Activated CD4-positive, alpha-beta T cell treated with anti-CD3 and anti-CD28 coated beads, Interleukin-2, amount 10 ng/mL, durations not matched to agents 7 days and 5 days (primary cell): ENCODE data around the gene PWP1. TPM values are rescaled to one million over a fixed set of nuclear protein-coding genes. Genes with fewer than 3 reads are reported as not detected.
A peak's percentile ranks its signal among the peaks of the same experiment; 100 is the strongest.
"Not testable (repeated sequence)": the region's sequence is repeated elsewhere in the genome, so short reads cannot be mapped to it uniquely, and the experiment has no call there.

ENCODE experiments used
- CTCF ChIA-PET: fragments of 350-600 bp; sonication (Branson Sonifier 250); formaldehyde crosslinking; loops from one replicate; lab custom pipeline; 2021; ENCODE audit warnings: antibody characterized with exemption; lab: Charles Lee
- POLR2A ChIA-PET: fragments of 350-600 bp; sonication (Branson Sonifier 250); formaldehyde crosslinking; loops from one replicate; lab custom pipeline; 2021; ENCODE audit warnings: antibody characterized with exemption; lab: Charles Lee
- DNase-seq: peaks from one replicate; pipeline ENCODE4 v3.0.0-alpha.2; 2020
- H3K27ac Mint-ChIP-seq: one replicate; pipeline ENCODE4 v1.8.0; 2021; ENCODE audit warnings: mild to moderate bottlenecking, moderate library complexity, mixed read lengths
- H3K27me3 Mint-ChIP-seq: one replicate; pipeline ENCODE4 v1.8.0; 2021; ENCODE audit warnings: mixed read lengths
- H3K36me3 Mint-ChIP-seq: one replicate; pipeline ENCODE4 v1.8.0; 2021; ENCODE audit warnings: low read depth, mixed read lengths
- H3K4me1 Mint-ChIP-seq: one replicate; pipeline ENCODE4 v1.8.0; 2021; ENCODE audit warnings: mixed read lengths
- H3K4me3 Mint-ChIP-seq: one replicate; pipeline ENCODE4 v1.8.0; 2021; ENCODE audit warnings: mild to moderate bottlenecking, moderate library complexity, mixed read lengths
- H3K9me3 Mint-ChIP-seq: one replicate; pipeline ENCODE4 v1.8.0; 2021; ENCODE audit warnings: mixed read lengths
- total RNA-seq, 2 experiments: library from RNA; stranded (reverse); gene quantifications; one replicate each; pipeline ENCODE4 v1.2.3, GENCODE V29; 2021

Gene PWP1
- total RNA-seq, 2 experiments from 2014 or later = 39.3 to 42.5 TPM

GRCh38 chr12:107670999-107671643, 14.5 kb upstream of the PWP1 start:
- H3K9me3 Mint-ChIP-seq = no peaks in the 10 kb centered on the region
- no peak overlapping the region for H3K27ac Mint-ChIP-seq
- peaks cover 13% of the 10 kb centered on the region for H3K27me3 Mint-ChIP-seq
- POLR2A ChIA-PET = interaction anchor here (0.6 kb wide), 1 partner anchor 21 kb away, joined by 4 read pairs; no protein-coding TSS in a partner anchor
- H3K36me3 Mint-ChIP-seq = no peaks in the 10 kb centered on the region
- H3K4me1 Mint-ChIP-seq = peaks cover 5% of the 10 kb centered on the region
- CTCF ChIA-PET = interaction anchor here (0.7 to 2.2 kb wide), 5 partner anchors 11 to 213 kb away, joined by 3 to 10 read pairs (median 4); no protein-coding TSS in a partner anchor
- H3K4me3 Mint-ChIP-seq = no peak overlapping the region
- DNase-seq = peak; percentile 41

DNA sequence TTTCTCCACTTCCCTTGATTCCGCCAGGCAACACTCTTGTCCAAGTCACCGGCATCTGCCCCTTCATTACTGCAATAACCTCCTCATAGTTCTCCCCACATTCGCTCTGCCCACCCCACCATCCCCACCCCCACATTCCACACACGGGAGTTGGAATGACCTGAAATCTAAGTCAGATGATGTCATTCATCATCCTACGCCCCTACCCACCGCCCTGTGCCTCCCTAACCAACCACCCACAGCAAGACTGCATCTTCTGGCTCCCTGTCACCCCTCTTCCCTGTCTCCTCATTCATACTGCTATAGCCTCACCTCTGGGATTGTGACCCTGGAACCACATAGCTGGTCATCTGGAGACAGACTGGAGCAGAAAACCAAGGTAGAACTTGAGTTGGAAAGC, 7.9 kb upstream of the PWP1 start:
- no peaks in the 10 kb centered on the region for H3K9me3 Mint-ChIP-seq
- no peak overlapping the region for H3K4me3 Mint-ChIP-seq
- ChIA-PET POLR2A (no interaction called here), CTCF (interaction anchor here (1.8 kb wide), 1 partner anchor 54 kb away, joined by 4 read pairs; no protein-coding TSS in a partner anchor)
- no peaks in the 10 kb centered on the region for H3K36me3 Mint-ChIP-seq
- no peak for DNase-seq
- H3K27ac Mint-ChIP-seq = no peak overlapping the region
- no peaks in the 10 kb centered on the region for H3K4me1 Mint-ChIP-seq
- H3K27me3 Mint-ChIP-seq = peaks cover 22% of the 10 kb centered on the region

- Mint-ChIP-seq H3K4me3 (no peak overlapping the region), H3K27me3 (peaks cover 22% of the 10 kb centered on the region), H3K36me3 (no peaks in the 10 kb centered on the region), H3K4me1 (peaks cover under 1% of the 10 kb centered on the region), H3K27ac (no peak overlapping the region), H3K9me3 (no peaks in the 10 kb centered on the region)
- DNase-seq = no peak
- ChIA-PET POLR2A (interaction anchor here (0.5 kb wide), 1 partner anchor 78 kb away, joined by 3 read pairs; no protein-coding TSS in a partner anchor), CTCF (interaction anchor here (1.0 to 1.8 kb wide), 3 partner anchors 12 to 193 kb away, joined by 3 to 6 read pairs (median 4); no protein-coding TSS in a partner anchor)
Measured at GRCh38 chr12:107679336-107679735, 6.3 kb upstream of the PWP1 start.

DNA sequence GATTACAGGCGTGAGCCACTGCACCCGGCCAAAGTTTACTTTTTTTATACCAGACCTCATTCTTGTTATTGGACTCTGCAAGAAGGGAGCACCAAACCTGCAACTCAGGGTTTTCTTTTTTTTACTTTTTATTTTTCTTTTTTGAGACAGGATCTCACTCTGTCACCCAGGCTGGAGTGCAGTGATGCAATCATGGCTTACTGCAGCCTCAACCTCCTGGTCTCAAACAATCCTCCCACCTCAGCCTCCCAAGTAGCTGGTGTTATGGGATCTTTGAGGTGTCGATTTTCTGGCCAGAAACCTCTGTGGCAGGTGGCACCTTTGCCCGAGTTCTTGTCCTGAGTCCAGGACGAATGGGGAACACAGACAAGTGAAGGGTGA, 4.2 kb upstream of the PWP1 start:
- Mint-ChIP-seq H3K9me3 (no peaks in the 10 kb centered on the region), H3K27me3 (peaks cover 22% of the 10 kb centered on the region), H3K4me3 (no peak overlapping the region), H3K4me1 (peaks cover 17% of the 10 kb centered on the region), H3K36me3 (peaks cover 4% of the 10 kb centered on the region), H3K27ac (no peak overlapping the region)
- ChIA-PET POLR2A (no interaction called here), CTCF (interaction anchor here (2.7 kb wide), 1 partner anchor 10 kb away, joined by 10 read pairs; no protein-coding TSS in a partner anchor)
- DNase-seq = no peak

- no peak overlapping the region for H3K27ac Mint-ChIP-seq
- peaks cover 18% of the 10 kb centered on the region for H3K27me3 Mint-ChIP-seq
- DNase-seq = no peak
- peaks cover 7% of the 10 kb centered on the region for H3K36me3 Mint-ChIP-seq
- CTCF ChIA-PET = interaction anchor here (0.7 to 2.7 kb wide), 3 partner anchors 11 to 559 kb away, joined by 3 to 10 read pairs (median 3); no protein-coding TSS in a partner anchor
- H3K4me1 Mint-ChIP-seq = peaks cover 21% of the 10 kb centered on the region
- H3K9me3 Mint-ChIP-seq = no peaks in the 10 kb centered on the region
- POLR2A ChIA-PET = no interaction called here
- H3K4me3 Mint-ChIP-seq = no peak overlapping the region
Measured at GRCh38 chr12:107681836-107682820, 3.5 kb upstream of the PWP1 start.

GRCh38 chr12:107684029-107684795, 1.4 kb upstream of the PWP1 start:
- ChIA-PET POLR2A (no interaction called here), CTCF (interaction anchor here (0.6 to 1.4 kb wide), 5 partner anchors 11 to 87 kb away, joined by 3 to 4 read pairs (median 3); no protein-coding TSS in a partner anchor)
- Mint-ChIP-seq H3K27ac (peak overlapping the region; percentile 95), H3K4me3 (peak overlapping the region; percentile 86), H3K27me3 (peaks cover 4% of the 10 kb centered on the region), H3K36me3 (peaks cover 17% of the 10 kb centered on the region), H3K9me3 (no peaks in the 10 kb centered on the region), H3K4me1 (peaks cover 26% of the 10 kb centered on the region)
- DNase-seq = no peak

DNA sequence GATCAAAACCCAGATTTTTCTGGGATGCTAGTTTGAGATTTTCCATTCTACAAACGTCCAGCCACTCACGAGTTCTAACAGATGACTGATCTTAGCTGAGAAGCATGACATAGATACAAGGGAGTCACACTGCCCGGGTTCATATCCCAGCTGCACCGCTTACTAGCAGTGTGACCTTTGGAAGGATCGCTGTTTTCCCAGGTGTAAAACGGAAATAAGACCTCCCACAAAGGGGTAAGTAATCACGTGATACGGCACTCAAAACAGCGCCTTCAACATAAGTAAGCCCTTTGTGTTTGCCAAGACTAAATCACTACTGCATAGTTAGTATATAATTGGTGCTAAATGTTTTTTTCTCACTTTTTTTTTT, 624 bp upstream of the PWP1 start:
- peaks cover 23% of the 10 kb centered on the region for H3K36me3 Mint-ChIP-seq
- peak overlapping the region; percentile 86 for H3K4me3 Mint-ChIP-seq
- H3K27ac Mint-ChIP-seq = peak overlapping the region; percentile 95
- H3K27me3 Mint-ChIP-seq = peaks cover 2% of the 10 kb centered on the region
- ChIA-PET POLR2A (no interaction called here), CTCF (interaction anchor here (0.6 to 1.4 kb wide), 4 partner anchors 10 to 77 kb away, joined by 3 to 4 read pairs (median 3); no protein-coding TSS in a partner anchor)
- H3K4me1 Mint-ChIP-seq = peaks cover 26% of the 10 kb centered on the region
- H3K9me3 Mint-ChIP-seq = no peaks in the 10 kb centered on the region
- peak; percentile 20 for DNase-seq

DNA sequence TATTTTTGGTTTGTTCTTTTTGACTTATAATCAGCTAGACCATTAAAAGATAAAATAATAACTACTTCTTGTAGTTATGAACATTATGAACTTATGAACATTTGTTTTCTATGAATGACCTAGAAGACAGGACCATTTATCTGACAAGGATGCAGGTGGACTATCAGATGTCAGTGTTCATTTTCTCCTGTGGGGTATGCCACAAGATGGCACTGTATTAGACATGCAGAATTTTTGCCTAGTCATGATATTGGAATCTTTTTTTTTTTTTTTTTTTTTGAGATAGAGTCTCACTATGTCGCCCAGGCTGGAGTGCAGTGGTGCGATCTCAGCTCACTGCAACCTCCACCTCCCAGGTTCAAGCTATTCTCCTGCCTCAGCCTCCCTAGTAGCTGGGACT, 10.2 kb downstream of the PWP1 start:
- not testable (repeated sequence) for DNase-seq, H3K4me3 Mint-ChIP-seq, H3K27me3 Mint-ChIP-seq, H3K9me3 Mint-ChIP-seq, H3K4me1 Mint-ChIP-seq, H3K27ac Mint-ChIP-seq
- peaks cover 66% of the 10 kb centered on the region for H3K36me3 Mint-ChIP-seq
- ChIA-PET CTCF (interaction anchor here (0.6 to 0.9 kb wide), 3 partner anchors 11 to 935 kb away, joined by 3 read pairs; no protein-coding TSS in a partner anchor), POLR2A (interaction anchor here (0.6 kb wide), 1 partner anchor 350 kb away, joined by 3 read pairs; no protein-coding TSS in a partner anchor)

DNA sequence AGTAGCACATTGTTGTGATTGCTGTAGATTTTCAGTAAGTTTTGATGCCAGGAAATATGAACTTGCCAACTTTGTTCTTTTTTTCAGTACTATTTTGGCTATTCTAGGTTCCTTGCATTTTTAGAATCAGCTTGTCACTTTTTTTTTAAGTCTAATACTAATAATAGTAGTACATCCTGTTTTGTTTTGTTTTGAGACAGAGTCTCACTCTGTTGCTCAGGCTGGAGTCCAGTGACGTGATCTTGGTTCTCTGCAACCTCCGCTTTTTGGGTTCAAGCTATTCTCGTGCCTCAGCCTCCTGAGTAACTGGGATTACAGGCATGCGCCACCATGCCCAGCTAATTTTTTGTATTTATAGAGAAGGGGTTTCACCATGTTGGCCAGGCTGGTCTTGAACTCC, 16.5 kb downstream of the PWP1 start:
- Mint-ChIP-seq H3K4me3 (no peak overlapping the region), H3K4me1 (no peaks in the 10 kb centered on the region), H3K36me3 (peaks cover 82% of the 10 kb centered on the region), H3K27me3 (no peaks in the 10 kb centered on the region), H3K9me3 (peaks cover 13% of the 10 kb centered on the region), H3K27ac (no peak overlapping the region)
- DNase-seq = no peak
- ChIA-PET POLR2A (no interaction called here), CTCF (interaction anchor here (1.1 kb wide), 1 partner anchor 41 kb away, joined by 3 read pairs; no protein-coding TSS in a partner anchor)

DNA sequence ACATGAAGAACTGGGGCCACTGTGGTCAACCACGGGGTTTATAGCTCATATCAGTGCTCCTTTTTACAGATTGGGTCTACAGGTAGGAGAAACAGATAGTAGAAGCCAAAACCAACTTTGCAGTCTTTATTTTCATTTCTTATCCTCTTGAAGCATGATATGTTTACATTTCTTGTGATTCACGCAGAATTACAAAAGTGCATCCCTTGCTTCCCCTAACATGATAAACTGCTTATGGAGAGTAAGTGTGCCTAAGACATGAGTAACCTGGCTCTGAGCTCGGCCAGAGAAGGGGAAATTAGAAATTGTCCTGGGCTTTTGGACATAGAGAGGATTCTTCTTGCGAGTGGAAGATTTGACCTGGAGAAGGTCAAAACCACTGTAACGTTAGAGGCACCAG, 18.4 kb downstream of the PWP1 start:
- H3K4me1 Mint-ChIP-seq = no peaks in the 10 kb centered on the region
- CTCF ChIA-PET = interaction anchor here (1.0 kb wide), 1 partner anchor 11 kb away, joined by 3 read pairs; no protein-coding TSS in a partner anchor
- no peak overlapping the region for H3K27ac Mint-ChIP-seq
- H3K4me3 Mint-ChIP-seq = no peak overlapping the region
- no peaks in the 10 kb centered on the region for H3K27me3 Mint-ChIP-seq
- peaks cover 13% of the 10 kb centered on the region for H3K9me3 Mint-ChIP-seq
- peaks cover 86% of the 10 kb centered on the region for H3K36me3 Mint-ChIP-seq
- POLR2A ChIA-PET = no interaction called here
- DNase-seq = no peak

DNA sequence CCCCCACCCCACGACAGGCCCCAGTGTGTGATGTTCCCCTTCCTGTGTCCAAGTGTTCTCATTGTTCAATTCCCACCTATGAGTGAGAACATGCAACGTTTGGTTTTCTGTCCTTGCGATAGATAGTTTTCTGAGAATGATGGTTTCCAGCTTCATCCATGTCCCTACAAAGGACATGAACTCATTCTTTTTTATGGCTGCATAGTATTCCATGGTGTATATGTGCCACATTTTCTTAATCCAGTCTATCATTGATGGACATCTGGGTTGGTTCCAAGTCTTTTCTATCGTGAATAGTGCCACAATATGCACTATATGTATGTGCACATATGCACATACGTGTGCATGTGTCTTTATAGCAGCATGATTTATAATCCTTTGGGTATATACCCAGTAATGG, 19.9 kb downstream of the PWP1 start:
- DNase-seq, H3K27me3 Mint-ChIP-seq, H3K4me3 Mint-ChIP-seq, H3K9me3 Mint-ChIP-seq, H3K4me1 Mint-ChIP-seq, CTCF ChIA-PET, H3K27ac Mint-ChIP-seq, POLR2A ChIA-PET: not testable (repeated sequence)
- peaks cover 82% of the 10 kb centered on the region for H3K36me3 Mint-ChIP-seq

GRCh38 chr12:107715780-107716179, 30.2 kb downstream of the PWP1 start:
- Mint-ChIP-seq H3K9me3 (no peaks in the 10 kb centered on the region), H3K27me3 (no peaks in the 10 kb centered on the region), H3K36me3 (peaks cover 49% of the 10 kb centered on the region), H3K4me3 (no peak overlapping the region), H3K27ac (no peak overlapping the region), H3K4me1 (no peaks in the 10 kb centered on the region)
- no peak for DNase-seq
- CTCF ChIA-PET = no interaction called here
- POLR2A ChIA-PET = no interaction called here
